ENCODE results near the gene LRRC57.

GRCh38 chr15:42581272-42581730, 32.7 kb upstream of the LRRC57 start:
- TF ChIP-seq RAD21 (IDR thresholded peaks at IDR 0.05) (peak in 1 of 2 donors; percentile 30), MAX (IDR thresholded peaks at IDR 0.05) (no peak)
